ENCODE results near the gene SAMD13.

The SAMD13 gene

DNA sequence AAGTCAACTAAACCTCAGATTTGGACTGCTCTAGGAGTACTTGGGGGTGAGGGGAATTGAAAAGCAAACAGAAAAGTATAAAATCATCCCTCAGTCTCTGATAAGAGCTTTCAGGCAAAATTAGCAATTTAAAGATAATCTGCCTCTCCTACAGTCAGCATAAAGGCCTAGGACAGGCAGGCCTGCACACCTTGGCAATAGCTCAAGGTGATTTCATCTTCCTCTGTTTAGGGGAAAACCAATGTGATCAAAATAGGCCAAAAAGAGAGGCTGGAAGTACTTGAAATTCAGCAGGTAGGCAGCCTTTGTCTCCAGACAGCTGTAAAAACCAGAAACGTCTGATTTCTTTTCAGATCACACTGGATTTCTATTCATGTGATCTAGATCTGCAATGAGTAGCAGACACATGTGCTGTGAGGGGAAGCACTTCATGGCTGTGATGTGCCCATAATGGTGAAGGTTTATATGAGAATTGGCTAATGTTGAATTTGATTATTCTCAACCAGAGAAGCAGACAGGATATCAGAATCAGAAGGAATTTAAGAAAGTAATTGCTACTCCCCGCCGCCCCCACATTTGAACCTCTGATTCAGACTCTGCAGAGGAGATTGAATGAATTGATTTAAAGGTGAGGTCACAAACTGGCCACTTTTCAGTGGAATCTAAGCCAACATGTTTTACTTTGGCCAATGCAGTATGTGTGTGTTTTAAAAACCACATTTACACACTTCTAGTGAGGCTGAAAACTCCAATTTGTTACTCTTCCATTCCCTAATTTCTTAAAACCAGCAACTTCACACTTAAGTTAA, 51.0 kb downstream of the SAMD13 start:
- no peak for TF ChIP-seq CTCF (IDR thresholded peaks at IDR 0.05; ENCODE audit: extremely low read depth, missing control alignments)
- DNase-seq (ENCODE audit: low spot score): no peak

- no peak for DNase-seq (ENCODE audit: low spot score)
- TF ChIP-seq CTCF (IDR thresholded peaks at IDR 0.05; ENCODE audit: extremely low read depth, missing control alignments): no peak
Observed at GRCh38 chr1:84353695-84354094, 52.2 kb downstream of the SAMD13 start.

- TF ChIP-seq CTCF (IDR thresholded peaks at IDR 0.05; ENCODE audit: extremely low read depth, missing control alignments): no peak
- DNase-seq (ENCODE audit: low spot score): no peak
Observed at GRCh38 chr1:84355556-84355955, 54.0 kb downstream of the SAMD13 start.

GRCh38 chr1:84356881-84357280, 55.4 kb downstream of the SAMD13 start:
- TF ChIP-seq CTCF (IDR thresholded peaks at IDR 0.05; ENCODE audit: extremely low read depth, missing control alignments): no peak

DNA sequence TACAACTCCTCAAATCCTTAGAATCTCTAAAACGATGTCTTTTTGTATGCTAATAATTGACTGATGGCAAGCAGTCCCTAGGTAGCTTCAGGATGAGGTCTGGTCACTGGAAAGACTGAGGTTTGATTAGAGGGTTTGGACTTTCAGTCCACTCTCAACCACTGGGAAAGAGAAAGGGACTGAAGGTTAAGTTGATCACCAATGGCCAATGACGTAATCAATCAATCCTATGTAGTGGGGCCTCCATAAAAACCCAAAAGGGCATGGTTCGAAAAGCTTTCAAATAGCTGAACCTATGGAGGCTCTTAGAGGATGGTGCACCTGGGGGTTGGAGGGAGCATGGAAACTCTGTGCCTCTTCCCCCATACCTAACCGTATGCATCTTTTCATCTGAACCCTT, 57.2 kb downstream of the SAMD13 start:
- no peak for DNase-seq (ENCODE audit: low spot score)
- TF ChIP-seq CTCF (IDR thresholded peaks at IDR 0.05; ENCODE audit: extremely low read depth, missing control alignments): no peak

More at GRCh38 chr1:84356881-84357280, 55.4 kb downstream of the SAMD13 start:
- no peak for DNase-seq (ENCODE audit: low spot score)

- no peak for DNase-seq (ENCODE audit: low spot score)
- no peak for TF ChIP-seq CTCF (IDR thresholded peaks at IDR 0.05; ENCODE audit: extremely low read depth, missing control alignments)
Observed at GRCh38 chr1:84360316-84360715, 58.8 kb downstream of the SAMD13 start.

GRCh38 chr1:84361796-84362195, 60.3 kb downstream of the SAMD13 start:
- TF ChIP-seq CTCF (IDR thresholded peaks at IDR 0.05; ENCODE audit: extremely low read depth, missing control alignments): no peak
- DNase-seq (ENCODE audit: low spot score): no peak
